ENCODE data around the gene GPATCH1.
A peak's percentile ranks its signal among the peaks of the same experiment; 100 is the strongest.

Gene GPATCH1

GRCh38 chr19:33176670-33177416 is 95.9 kb downstream of the GPATCH1 start (continued):
- TF ChIP-seq ZSCAN5A (tag by site-specific recombination; IDR thresholded peaks at IDR 0.05) = 0 out of 2 replicates have a peak, but pooled peaks have one; percentile 16
- peak; percentile 92 for TF ChIP-seq ZNF184 (tag by site-specific recombination; IDR thresholded peaks at IDR 0.05)
- TF ChIP-seq, protein P1, sequence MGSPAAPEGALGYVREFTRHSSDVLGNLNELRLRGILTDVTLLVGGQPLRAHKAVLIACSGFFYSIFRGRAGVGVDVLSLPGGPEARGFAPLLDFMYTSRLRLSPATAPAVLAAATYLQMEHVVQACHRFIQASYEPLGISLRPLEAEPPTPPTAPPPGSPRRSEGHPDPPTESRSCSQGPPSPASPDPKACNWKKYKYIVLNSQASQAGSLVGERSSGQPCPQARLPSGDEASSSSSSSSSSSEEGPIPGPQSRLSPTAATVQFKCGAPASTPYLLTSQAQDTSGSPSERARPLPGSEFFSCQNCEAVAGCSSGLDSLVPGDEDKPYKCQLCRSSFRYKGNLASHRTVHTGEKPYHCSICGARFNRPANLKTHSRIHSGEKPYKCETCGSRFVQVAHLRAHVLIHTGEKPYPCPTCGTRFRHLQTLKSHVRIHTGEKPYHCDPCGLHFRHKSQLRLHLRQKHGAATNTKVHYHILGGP (tag by site-specific recombination; IDR thresholded peaks at IDR 0.05) = no peak
- peak; percentile 94 for TF ChIP-seq BCL11B (tag by site-specific recombination; IDR thresholded peaks at IDR 0.05; ENCODE audit: low read depth)
- 0 out of 2 replicates have a peak, but pooled peaks have one; percentile 41 for TF ChIP-seq ZNF843 (tag by site-specific recombination; IDR thresholded peaks at IDR 0.05)
- TF ChIP-seq ZNF624 (tag by site-specific recombination; IDR thresholded peaks at IDR 0.05) = no peak
- peak; percentile 40; the same call in 1 of the 2 replicates for TF ChIP-seq ZNF366 (tag by site-specific recombination; conservative IDR thresholded peaks at IDR 0.05)
- TF ChIP-seq ZSCAN16 (tag by site-specific recombination; IDR thresholded peaks at IDR 0.05) = no peak
- peak; percentile 97 for TF ChIP-seq ZNF561 (tag by site-specific recombination; IDR thresholded peaks at IDR 0.05; ENCODE audit: borderline replicate concordance)
- TF ChIP-seq ZNF768 (tag by site-specific recombination; IDR thresholded peaks at IDR 0.05) = no peak
- TF ChIP-seq KLF10 (tag by site-specific recombination; IDR thresholded peaks at IDR 0.05) = peak; percentile 100
- TF ChIP-seq ZNF777 (tag by site-specific recombination; IDR thresholded peaks at IDR 0.05; ENCODE audit: borderline replicate concordance) = no peak
- TF ChIP-seq ZNF473 (tag by site-specific recombination; IDR thresholded peaks at IDR 0.05) = no peak
- TF ChIP-seq, protein P2, sequence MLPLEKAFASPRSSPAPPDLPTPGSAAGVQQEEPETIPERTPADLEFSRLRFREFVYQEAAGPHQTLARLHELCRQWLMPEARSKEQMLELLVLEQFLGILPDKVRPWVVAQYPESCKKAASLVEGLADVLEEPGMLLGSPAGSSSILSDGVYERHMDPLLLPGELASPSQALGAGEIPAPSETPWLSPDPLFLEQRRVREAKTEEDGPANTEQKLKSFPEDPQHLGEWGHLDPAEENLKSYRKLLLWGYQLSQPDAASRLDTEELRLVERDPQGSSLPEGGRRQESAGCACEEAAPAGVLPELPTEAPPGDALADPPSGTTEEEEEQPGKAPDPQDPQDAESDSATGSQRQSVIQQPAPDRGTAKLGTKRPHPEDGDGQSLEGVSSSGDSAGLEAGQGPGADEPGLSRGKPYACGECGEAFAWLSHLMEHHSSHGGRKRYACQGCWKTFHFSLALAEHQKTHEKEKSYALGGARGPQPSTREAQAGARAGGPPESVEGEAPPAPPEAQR (tag by site-specific recombination; IDR thresholded peaks at IDR 0.05) = peak; percentile 97; the same call in 1 of the 2 replicates
- TF ChIP-seq ZEB2 (tag by site-specific recombination; IDR thresholded peaks at IDR 0.05) = peak; percentile 99
- peak; percentile 89 for TF ChIP-seq KLF1 (tag by site-specific recombination; IDR thresholded peaks at IDR 0.05)
- no peak for TF ChIP-seq PRDM6 (tag by site-specific recombination; IDR thresholded peaks at IDR 0.05)
- TF ChIP-seq ZNF324 (tag by site-specific recombination; IDR thresholded peaks at IDR 0.05) = peak; percentile 98; the same call in 1 of the 2 replicates
- TF ChIP-seq, protein P3, sequence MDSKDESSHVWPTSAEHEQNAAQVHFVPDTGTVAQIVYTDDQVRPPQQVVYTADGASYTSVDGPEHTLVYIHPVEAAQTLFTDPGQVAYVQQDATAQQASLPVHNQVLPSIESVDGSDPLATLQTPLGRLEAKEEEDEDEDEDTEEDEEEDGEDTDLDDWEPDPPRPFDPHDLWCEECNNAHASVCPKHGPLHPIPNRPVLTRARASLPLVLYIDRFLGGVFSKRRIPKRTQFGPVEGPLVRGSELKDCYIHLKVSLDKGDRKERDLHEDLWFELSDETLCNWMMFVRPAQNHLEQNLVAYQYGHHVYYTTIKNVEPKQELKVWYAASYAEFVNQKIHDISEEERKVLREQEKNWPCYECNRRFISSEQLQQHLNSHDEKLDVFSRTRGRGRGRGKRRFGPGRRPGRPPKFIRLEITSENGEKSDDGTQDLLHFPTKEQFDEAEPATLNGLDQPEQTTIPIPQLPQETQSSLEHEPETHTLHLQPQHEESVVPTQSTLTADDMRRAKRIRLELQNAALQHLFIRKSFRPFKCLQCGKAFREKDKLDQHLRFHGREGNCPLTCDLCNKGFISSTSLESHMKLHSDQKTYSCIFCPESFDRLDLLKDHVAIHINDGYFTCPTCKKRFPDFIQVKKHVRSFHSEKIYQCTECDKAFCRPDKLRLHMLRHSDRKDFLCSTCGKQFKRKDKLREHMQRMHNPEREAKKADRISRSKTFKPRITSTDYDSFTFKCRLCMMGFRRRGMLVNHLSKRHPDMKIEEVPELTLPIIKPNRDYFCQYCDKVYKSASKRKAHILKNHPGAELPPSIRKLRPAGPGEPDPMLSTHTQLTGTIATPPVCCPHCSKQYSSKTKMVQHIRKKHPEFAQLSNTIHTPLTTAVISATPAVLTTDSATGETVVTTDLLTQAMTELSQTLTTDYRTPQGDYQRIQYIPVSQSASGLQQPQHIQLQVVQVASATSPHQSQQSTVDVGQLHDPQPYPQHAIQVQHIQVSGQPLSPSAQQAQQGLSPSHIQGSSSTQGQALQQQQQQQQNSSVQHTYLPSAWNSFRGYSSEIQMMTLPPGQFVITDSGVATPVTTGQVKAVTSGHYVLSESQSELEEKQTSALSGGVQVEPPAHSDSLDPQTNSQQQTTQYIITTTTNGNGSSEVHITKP (tag by site-specific recombination; IDR thresholded peaks at IDR 0.05) = peak; percentile 71; the same call in 1 of the 2 replicates
- no peak for TF ChIP-seq ZNF830 (tag by site-specific recombination; IDR thresholded peaks at IDR 0.05; ENCODE audit: low read depth)
- TF ChIP-seq ZNF776 (tag by site-specific recombination; IDR thresholded peaks at IDR 0.05; ENCODE audit: borderline replicate concordance) = no peak
- peak; percentile 96 for TF ChIP-seq ZNF24 (tag by site-specific recombination; IDR thresholded peaks at IDR 0.05)
- peak; percentile 99 for TF ChIP-seq MYNN (tag by site-specific recombination; IDR thresholded peaks at IDR 0.05; ENCODE audit: borderline replicate concordance)
- no peak for TF ChIP-seq ZNF350 (tag by site-specific recombination; IDR thresholded peaks at IDR 0.05)
- no peak for TF ChIP-seq ZNF707 (tag by site-specific recombination; IDR thresholded peaks at IDR 0.05)
- TF ChIP-seq ZNF112 (tag by site-specific recombination; IDR thresholded peaks at IDR 0.05) = no peak
- no peak for TF ChIP-seq ZNF10 (tag by site-specific recombination; IDR thresholded peaks at IDR 0.05)
- peak; percentile 90; the same call in 1 of the 2 replicates for TF ChIP-seq ZNF391 (tag by site-specific recombination; IDR thresholded peaks at IDR 0.05; ENCODE audit: borderline replicate concordance, low read depth)
- TF ChIP-seq ZNF670 (tag by site-specific recombination; IDR thresholded peaks at IDR 0.05; ENCODE audit: low read depth) = no peak
- no peak for TF ChIP-seq ZNF19 (tag by site-specific recombination; IDR thresholded peaks at IDR 0.05; ENCODE audit: low read depth)
- TF ChIP-seq OVOL3 (tag by site-specific recombination; IDR thresholded peaks at IDR 0.05) = no peak; the same call in 1 of the 2 replicates
